Motor neuron (in vitro differentiated cells): ENCODE data around the gene PLEKHG5. TPM values are rescaled to one million over a fixed set of nuclear protein-coding genes. Genes with fewer than 3 reads are reported as not detected.

Source experiments
- ATAC-seq, 8 experiments: fragments of 200-7000 bp; cut with Tn5 transposase; replicated peaks in 6 of 8; 2 replicates each; pipeline ENCODE4 v1.8.0; 2021; ENCODE audit warnings: mild to moderate bottlenecking in 8 of 8, moderate library complexity in 8 of 8
- H3K27ac ChIP-seq, 2 donors: fragments of 250-450 bp; sonication (Bioruptor Pico); 2 replicates each; pipeline ENCODE4 v1.9.0; 2021; ENCODE audit warnings: antibody characterized with exemption in 2 of 2, mild to moderate bottlenecking in 2 of 2, moderate library complexity in 1 of 2
- H3K4me1 ChIP-seq, 2 donors: fragments of 250-450 bp; sonication (Bioruptor Pico); replicated peaks in 1 of 2; 2 replicates each; pipeline ENCODE4 v1.6.1; 2021; ENCODE audit warnings: antibody characterized with exemption in 2 of 2, mild to moderate bottlenecking in 2 of 2, moderate library complexity in 1 of 2
- H3K4me3 ChIP-seq, 5 donors: fragments of 250-450 bp; sonication (Bioruptor Pico); 2 replicates each; pipeline ENCODE4 v1.9.0; 2021; ENCODE audit warnings: antibody characterized with exemption in 5 of 5, mild to moderate bottlenecking in 5 of 5, moderate library complexity in 4 of 5
- WGBS, 10 experiments: fragments of 450-650 bp; shearing (Covaris generic); methylation state at CpG; one replicate each; pipeline ENCODE4 v1.0.0; 2022; 5-methylcytosine and 5-hydroxymethylcytosine counted together
- in situ Hi-C, 9 experiments: fragments of 400-800 bp; cut with MboI; loops; one replicate each; pipeline ENCODE4 v1.15.0; 2021; ENCODE audit warnings: low sequenced_read_pairs in 9 of 9, low pct_unique_long_range_greater_than_20kb in 2 of 9; ENCODE audit not compliant: unreplicated experiment in 9 of 9
- total RNA-seq, 8 experiments: library from RNA; unstranded; fragments of 300-600 nt; gene quantifications; 2 replicates each; pipeline versions ENCODE4 v1.2.3 to v1.2.4, GENCODE V29; 2022

Gene PLEKHG5
- total RNA-seq, 8 experiments from 2014 or later: 1.7 to 16.7 (median 8.4) TPM

GRCh38 chr1:6491081-6491449 is 402 bp downstream of the PLEKHG5 start:
- 0 to 53% (median 17%) methylated on average over 1 to 4 of the region's 6 CpGs; no CpG with 5 or more reads in 3 of the 10 experiments for WGBS, 10 experiments
- in situ Hi-C loops: loop anchor here in 1 of 9 experiments (25.0 kb wide), 1 partner anchor 254 kb away; the partner anchor contains the start of genes HES3 and ICMT
- no peak overlapping the region for H3K27ac ChIP-seq
- ATAC-seq: no peak
- H3K4me3 ChIP-seq: peak overlapping the region; percentile 45 to 94 (median 62)
- H3K4me1 ChIP-seq: peaks cover 8 to 29% of the 10 kb centered on the region in 2 donors

GRCh38 chr1:6490181-6491080 is 1.0 kb downstream of the PLEKHG5 start:
- WGBS, 10 experiments: 0 to 13% (median 3%) methylated on average over 4 to 29 of the region's 70 CpGs; no CpG with 5 or more reads in 4 of the 10 experiments
- in situ Hi-C loops: loop anchor here in 1 of 9 experiments (25.0 kb wide), 1 partner anchor 253 kb away; the partner anchor contains the start of genes HES3 and ICMT

GRCh38 chr1:6489799-6490180 is 1.7 kb downstream of the PLEKHG5 start:
- in situ Hi-C loops: loop anchor here in 1 of 9 experiments (25.0 kb wide), 1 partner anchor 252 kb away; the partner anchor contains the start of genes HES3 and ICMT
- H3K27ac ChIP-seq: no peak overlapping the region
- H3K4me1 ChIP-seq: peaks cover 12 to 23% of the 10 kb centered on the region in 2 donors

More at GRCh38 chr1:6490181-6491080, 1.0 kb downstream of the PLEKHG5 start:
- H3K27ac ChIP-seq: no peak overlapping the region
- ATAC-seq: peak; percentile 49 to 84 (median 77)
- peak overlapping the region; percentile 45 to 94 (median 62) for H3K4me3 ChIP-seq
- peaks cover 10 to 24% of the 10 kb centered on the region in 2 donors for H3K4me1 ChIP-seq

DNA sequence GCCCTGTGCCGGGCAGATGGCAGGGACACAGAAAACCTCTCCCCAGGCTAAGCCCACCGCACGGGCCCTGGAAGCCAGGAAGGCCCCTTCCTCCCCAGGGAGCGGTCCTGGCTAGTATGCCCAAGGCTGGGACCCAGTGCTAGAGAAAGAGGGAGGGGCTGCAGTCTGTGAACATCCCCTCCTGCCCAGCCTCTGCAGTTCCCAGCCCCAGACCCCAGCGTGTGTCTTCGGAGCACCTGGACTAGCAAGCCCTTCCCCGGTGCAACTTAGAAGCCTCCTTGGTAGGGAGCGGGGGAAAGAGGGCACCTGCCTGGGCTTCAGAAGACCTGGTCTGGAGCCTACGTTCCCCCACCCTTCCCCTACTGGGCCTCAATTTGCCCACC is 2.1 kb downstream of the PLEKHG5 start:
- Histone ChIP-seq H3K4me1 (peaks cover 14 to 27% of the 10 kb centered on the region in 2 donors), H3K27ac (no peak overlapping the region), H3K4me3 (peak overlapping the region in 1 of 5 donors; percentile 94)
- WGBS, 10 experiments: 50 to 60% (median 57%) methylated on average over 1 to 3 of the region's 9 CpGs; no CpG with 5 or more reads in 7 of the 10 experiments
- ATAC-seq: peak in 1 of 8 experiments; percentile 1
- in situ Hi-C loops: loop anchor here in 1 of 9 experiments (25.0 kb wide), 1 partner anchor 252 kb away; the partner anchor contains the start of genes HES3 and ICMT

More at GRCh38 chr1:6489799-6490180, 1.7 kb downstream of the PLEKHG5 start:
- peak; percentile 50 to 78 (median 67) for ATAC-seq
- peak overlapping the region; percentile 45 to 94 (median 62) for H3K4me3 ChIP-seq
- WGBS, 10 experiments: 0 to 100% (median 24%) methylated on average over 2 to 6 of the region's 21 CpGs; no CpG with 5 or more reads in 6 of the 10 experiments

- ATAC-seq: peak in 3 of 8 experiments; percentile 7 to 20 (median 12)
- no peak overlapping the region for H3K27ac ChIP-seq
- WGBS, 10 experiments: no CpG with 5 or more reads among the region's 13 CpGs
- H3K4me1 ChIP-seq: peaks cover 14 to 27% of the 10 kb centered on the region in 2 donors
- in situ Hi-C loops: loop anchor here in 1 of 9 experiments (25.0 kb wide), 1 partner anchor 251 kb away; the partner anchor contains the start of genes HES3 and ICMT
- H3K4me3 ChIP-seq: no peak overlapping the region
Measured at GRCh38 chr1:6488602-6489382, 2.7 kb downstream of the PLEKHG5 start.

GRCh38 chr1:6487804-6488484 is 3.5 kb downstream of the PLEKHG5 start:
- Histone ChIP-seq H3K27ac (no peak overlapping the region), H3K4me3 (no peak overlapping the region), H3K4me1 (peaks cover 14 to 27% of the 10 kb centered on the region in 2 donors)
- in situ Hi-C loops: loop anchor here in 1 of 9 experiments (25.0 kb wide), 1 partner anchor 251 kb away; the partner anchor contains the start of genes HES3 and ICMT
- WGBS, 10 experiments: 84 to 96% (median 91%) methylated on average over 2 to 9 of the region's 14 CpGs
- no peak for ATAC-seq

GRCh38 chr1:6486433-6487011 is 4.9 kb downstream of the PLEKHG5 start:
- WGBS, 10 experiments: 5 to 13% (median 11%) methylated on average over 2 to 7 of the region's 15 CpGs; no CpG with 5 or more reads in 6 of the 10 experiments
- in situ Hi-C loops: loop anchor here in 1 of 9 experiments (25.0 kb wide), 1 partner anchor 249 kb away; the partner anchor contains the start of genes HES3 and ICMT
- Histone ChIP-seq H3K4me3 (no peak overlapping the region), H3K27ac (no peak overlapping the region), H3K4me1 (peaks cover 16 to 25% of the 10 kb centered on the region in 2 donors)
- ATAC-seq: peak; percentile 46 to 71 (median 54)

GRCh38 chr1:6485168-6486101 is 6.0 kb downstream of the PLEKHG5 start:
- 3% methylated on average over 8 of the region's 80 CpGs; no CpG with 5 or more reads in 9 of the 10 experiments for WGBS, 10 experiments
- H3K4me1 ChIP-seq: peaks cover 10 to 19% of the 10 kb centered on the region in 2 donors
- peak overlapping the region; percentile 29 to 39 (median 34) for H3K4me3 ChIP-seq
- peak in 1 of 8 experiments; percentile 2 for ATAC-seq
- in situ Hi-C loops: loop anchor here in 1 of 9 experiments (25.0 kb wide), 1 partner anchor 248 kb away; the partner anchor contains the start of genes HES3 and ICMT
- H3K27ac ChIP-seq: no peak overlapping the region

- in situ Hi-C loops: loop anchor here in 1 of 9 experiments (25.0 kb wide), 1 partner anchor 247 kb away; the partner anchor contains the start of genes HES3 and ICMT
- no peak for ATAC-seq
- peaks cover 10 to 18% of the 10 kb centered on the region in 2 donors for H3K4me1 ChIP-seq
Measured at GRCh38 chr1:6484826-6485167, 6.7 kb downstream of the PLEKHG5 start.

DNA sequence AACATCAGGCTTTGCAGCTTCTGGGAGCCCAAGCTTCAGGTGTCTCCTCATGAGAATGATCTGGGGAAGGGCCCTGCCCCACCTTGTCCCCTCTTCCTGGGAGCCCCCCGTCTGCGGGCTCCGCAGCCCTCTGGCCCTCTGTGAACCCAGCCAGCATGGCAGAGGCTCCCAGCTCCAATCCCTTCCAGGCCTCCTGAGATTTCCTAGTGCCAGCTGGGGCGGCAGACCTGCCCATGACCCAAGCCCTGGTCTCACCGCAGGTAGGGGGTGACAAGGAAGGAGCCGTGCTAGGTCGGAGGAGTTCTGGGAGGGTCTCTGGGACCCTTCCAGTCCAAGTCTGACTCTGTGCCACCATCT is 7.7 kb downstream of the PLEKHG5 start:
- WGBS, 10 experiments: 95 to 100% (median 100%) methylated on average over 2 to 5 of the region's 7 CpGs; no CpG with 5 or more reads in 7 of the 10 experiments
- Histone ChIP-seq H3K4me1 (peaks cover 10 to 15% of the 10 kb centered on the region in 2 donors), H3K4me3 (no peak overlapping the region), H3K27ac (no peak overlapping the region)
- ATAC-seq: no peak
- in situ Hi-C loops: loop anchor here in 1 of 9 experiments (25.0 kb wide), 1 partner anchor 246 kb away; the partner anchor contains the start of genes HES3 and ICMT

More at GRCh38 chr1:6484826-6485167, 6.7 kb downstream of the PLEKHG5 start:
- 20 to 100% (median 43%) methylated on average over 1 to 5 of the region's 13 CpGs; no CpG with 5 or more reads in 6 of the 10 experiments for WGBS, 10 experiments
- H3K4me3 ChIP-seq: peak overlapping the region; percentile 29 to 39 (median 34)
- no peak overlapping the region for H3K27ac ChIP-seq
